Measurements from ENCODE around the gene NPHS2. TPM values are rescaled to one million over a fixed set of nuclear protein-coding genes. Genes with fewer than 3 reads are reported as not detected.
A peak's percentile ranks its signal among the peaks of the same experiment; 100 is the strongest.

Gene NPHS2
- total RNA-seq, 4 donors from 2014 or later = not detected

DNA sequence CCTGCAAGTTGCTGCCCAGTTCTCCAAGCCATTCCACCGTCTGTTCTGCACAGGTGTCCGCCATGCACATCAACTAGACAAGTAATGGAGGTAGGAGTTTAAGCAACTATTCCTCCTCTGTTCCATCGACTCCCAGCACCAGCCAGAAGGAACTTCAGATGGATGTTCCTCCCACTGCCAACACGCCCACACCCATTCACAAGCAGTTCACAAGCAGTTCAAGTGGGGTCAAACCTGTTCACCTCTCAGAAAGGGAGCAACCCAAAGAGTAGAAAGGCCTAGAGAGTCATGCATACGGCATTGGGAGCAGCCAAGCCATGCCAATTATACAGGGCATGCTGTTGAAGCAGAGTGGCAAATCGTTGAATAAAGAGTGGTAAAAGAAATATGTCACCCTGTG lies 11.6 kb upstream of the NPHS2 start:
- Histone ChIP-seq H3K27ac (no peak overlapping the region), H3K27me3 (peaks cover 17% of the 10 kb centered on the region), H3K4me1 (peaks cover 17% of the 10 kb centered on the region), H3K36me3 (no peaks in the 10 kb centered on the region), H3K9me3 (no peaks in the 10 kb centered on the region), H3K4me3 (no peak overlapping the region)
- TF ChIP-seq EP300 (IDR thresholded peaks at IDR 0.05) (no peak), POLR2AphosphoS5 (IDR thresholded peaks at IDR 0.05) (no peak), POLR2A (IDR thresholded peaks at IDR 0.05) (no peak)
- TF ChIP-seq, protein P1, sequence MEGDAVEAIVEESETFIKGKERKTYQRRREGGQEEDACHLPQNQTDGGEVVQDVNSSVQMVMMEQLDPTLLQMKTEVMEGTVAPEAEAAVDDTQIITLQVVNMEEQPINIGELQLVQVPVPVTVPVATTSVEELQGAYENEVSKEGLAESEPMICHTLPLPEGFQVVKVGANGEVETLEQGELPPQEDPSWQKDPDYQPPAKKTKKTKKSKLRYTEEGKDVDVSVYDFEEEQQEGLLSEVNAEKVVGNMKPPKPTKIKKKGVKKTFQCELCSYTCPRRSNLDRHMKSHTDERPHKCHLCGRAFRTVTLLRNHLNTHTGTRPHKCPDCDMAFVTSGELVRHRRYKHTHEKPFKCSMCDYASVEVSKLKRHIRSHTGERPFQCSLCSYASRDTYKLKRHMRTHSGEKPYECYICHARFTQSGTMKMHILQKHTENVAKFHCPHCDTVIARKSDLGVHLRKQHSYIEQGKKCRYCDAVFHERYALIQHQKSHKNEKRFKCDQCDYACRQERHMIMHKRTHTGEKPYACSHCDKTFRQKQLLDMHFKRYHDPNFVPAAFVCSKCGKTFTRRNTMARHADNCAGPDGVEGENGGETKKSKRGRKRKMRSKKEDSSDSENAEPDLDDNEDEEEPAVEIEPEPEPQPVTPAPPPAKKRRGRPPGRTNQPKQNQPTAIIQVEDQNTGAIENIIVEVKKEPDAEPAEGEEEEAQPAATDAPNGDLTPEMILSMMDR (IDR thresholded peaks at IDR 0.05) = no peak
- no peak for DNase-seq (ENCODE audit: low spot score in 2 of 2)
- 94% methylated on average over 6 of the region's 6 CpGs for WGBS

DNA sequence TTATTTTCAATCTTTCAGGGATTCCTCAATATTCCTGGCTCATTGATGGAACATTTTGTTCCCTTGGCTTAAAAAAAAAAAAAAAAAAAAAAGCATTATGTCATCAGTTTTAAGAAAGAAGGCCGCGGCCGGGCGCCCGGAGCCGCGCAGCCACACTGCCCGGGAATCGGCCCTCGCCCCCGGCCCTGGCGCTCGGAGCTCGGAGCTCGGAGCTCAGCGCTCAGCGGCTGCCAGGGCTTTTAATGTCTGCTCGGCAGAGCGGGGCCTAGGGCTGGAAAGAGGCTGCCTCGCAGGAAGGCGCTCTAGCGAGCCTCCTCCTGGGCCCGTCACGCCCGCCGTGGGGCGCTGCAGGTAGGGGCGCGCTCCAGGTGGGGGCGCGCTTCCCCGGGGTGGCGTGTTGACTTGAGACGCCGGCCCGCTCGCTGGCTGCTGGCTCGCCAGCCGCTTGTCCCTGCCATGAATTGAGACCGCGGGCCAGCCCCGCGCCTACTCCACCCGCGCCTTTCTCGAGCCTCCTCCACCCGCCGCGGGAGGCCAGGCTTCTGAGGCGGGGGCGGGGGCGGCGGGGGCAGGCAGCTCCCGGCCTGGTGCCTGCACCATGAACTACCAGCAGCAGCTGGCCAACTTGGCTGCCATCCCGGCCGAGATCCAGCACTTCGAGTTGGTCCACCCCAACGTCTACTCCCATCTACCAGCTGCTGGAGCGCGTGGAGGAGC lies 10.5 kb upstream of the NPHS2 start:
- Histone ChIP-seq H3K27me3 (peaks cover 6% of the 10 kb centered on the region), H3K27ac (peak overlapping the region; percentile 94), H3K4me1 (peaks cover 8% of the 10 kb centered on the region), H3K4me3 (peak overlapping the region; percentile 54), H3K9me3 (no peaks in the 10 kb centered on the region), H3K36me3 (no peaks in the 10 kb centered on the region)
- WGBS = 7% methylated on average over 25 of the region's 60 CpGs
- TF ChIP-seq EP300 (IDR thresholded peaks at IDR 0.05) (no peak), POLR2AphosphoS5 (IDR thresholded peaks at IDR 0.05) (peak in 1 of 3 donors; percentile 44), POLR2A (IDR thresholded peaks at IDR 0.05) (no peak)
- TF ChIP-seq, protein P1 (IDR thresholded peaks at IDR 0.05) = peak in 1 of 2 donors; percentile 60
- DNase-seq (ENCODE audit: low spot score in 2 of 2) = peak in 1 of 2 donors; percentile 78

DNA sequence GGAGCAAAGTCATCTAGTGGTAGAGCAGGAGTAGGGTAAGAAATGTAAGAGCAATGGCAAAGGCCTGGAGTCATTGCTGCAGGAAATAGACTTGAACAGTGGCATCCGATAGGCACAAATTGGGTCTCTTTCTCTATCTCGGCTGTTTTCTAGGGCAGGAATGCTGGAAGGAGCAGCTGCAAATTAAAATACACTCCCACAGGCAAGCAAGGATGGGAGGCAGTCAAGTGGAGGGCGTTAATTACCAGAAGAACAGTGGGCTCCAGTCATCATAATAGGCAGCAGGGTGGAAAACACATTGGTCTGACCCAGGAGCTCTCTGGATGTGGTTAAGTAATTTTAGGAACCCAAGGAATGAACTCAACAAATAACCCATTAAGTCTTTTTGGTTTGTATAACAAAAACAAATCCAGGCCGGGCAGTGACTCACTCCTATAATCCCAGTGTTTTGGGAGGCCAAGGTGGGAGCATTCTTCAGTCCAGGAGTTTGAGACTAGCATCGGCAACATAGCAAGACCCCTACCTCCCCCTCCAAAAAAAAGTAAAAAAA lies 8.1 kb upstream of the NPHS2 start:
- WGBS = 87% methylated on average over 5 of the region's 5 CpGs
- H3K27ac ChIP-seq = no peak overlapping the region
- DNase-seq (ENCODE audit: low spot score in 2 of 2) = no peak

DNA sequence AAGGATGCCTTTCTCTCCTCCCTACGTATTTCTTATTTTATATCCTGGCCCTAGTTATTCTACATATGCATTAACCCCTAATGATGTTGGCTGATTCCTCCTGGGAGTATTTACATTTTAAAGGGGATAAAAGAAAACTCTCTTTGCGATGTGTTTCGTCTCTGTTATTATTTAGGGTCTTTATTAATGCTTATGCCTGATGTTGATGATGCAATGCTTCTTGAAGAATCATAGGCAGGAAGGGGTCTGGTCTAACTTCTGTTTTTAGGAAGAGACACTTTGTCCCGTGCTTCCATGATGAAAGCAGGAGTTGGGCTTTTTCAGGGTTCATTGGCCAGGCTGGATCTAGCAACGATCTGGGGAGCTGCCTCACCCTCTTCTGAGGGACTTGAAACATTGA lies 761 bp upstream of the NPHS2 start:
- DNase-seq (ENCODE audit: low spot score in 2 of 2) = no peak
- no peaks in the 10 kb centered on the region for H3K36me3 ChIP-seq
- TF ChIP-seq POLR2A (IDR thresholded peaks at IDR 0.05) (no peak), EP300 (IDR thresholded peaks at IDR 0.05) (no peak), POLR2AphosphoS5 (IDR thresholded peaks at IDR 0.05) (no peak)
- TF ChIP-seq, protein P1 (IDR thresholded peaks at IDR 0.05) = no peak
- WGBS = 32% methylated on average over 5 of the region's 5 CpGs
- H3K27ac ChIP-seq = no peak overlapping the region
- H3K9me3 ChIP-seq = no peaks in the 10 kb centered on the region
- H3K4me1 ChIP-seq = peaks cover 9% of the 10 kb centered on the region
- no peak overlapping the region for H3K4me3 ChIP-seq
- H3K27me3 ChIP-seq = peaks cover 54% of the 10 kb centered on the region

More for the DNA sequence above, 8.1 kb upstream of the NPHS2 start:
- Histone ChIP-seq H3K36me3 (no peaks in the 10 kb centered on the region), H3K9me3 (no peaks in the 10 kb centered on the region), H3K4me3 (no peak overlapping the region), H3K27me3 (no peaks in the 10 kb centered on the region), H3K4me1 (peaks cover 7% of the 10 kb centered on the region)
- TF ChIP-seq POLR2A (IDR thresholded peaks at IDR 0.05) (no peak), EP300 (IDR thresholded peaks at IDR 0.05) (no peak), POLR2AphosphoS5 (IDR thresholded peaks at IDR 0.05) (no peak)
- TF ChIP-seq, protein P1 (IDR thresholded peaks at IDR 0.05) = no peak

DNA sequence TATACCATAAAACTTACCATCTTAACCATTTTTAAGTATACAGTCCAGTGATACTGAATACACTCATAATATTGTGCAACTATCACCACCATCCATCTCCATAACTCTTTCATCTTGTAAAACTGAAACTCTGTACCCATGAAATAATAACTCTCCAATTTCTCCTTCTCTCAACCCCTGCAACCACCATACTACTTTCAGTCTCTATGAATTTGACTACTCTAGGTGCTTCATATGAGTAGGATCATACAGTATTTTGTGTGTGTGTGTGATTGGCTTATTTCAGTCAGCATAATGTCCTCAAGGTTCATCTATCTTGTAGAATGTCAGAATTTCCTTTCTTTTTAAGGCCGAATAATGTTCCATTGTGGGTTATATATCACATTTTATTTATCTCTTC lies 17.7 kb downstream of the NPHS2 start:
- DNase-seq (ENCODE audit: low spot score in 2 of 2) = no peak
- Histone ChIP-seq H3K4me1 (no peaks in the 10 kb centered on the region), H3K4me3 (no peak overlapping the region), H3K27me3 (no peaks in the 10 kb centered on the region), H3K36me3 (no peaks in the 10 kb centered on the region), H3K27ac (no peak overlapping the region), H3K9me3 (no peaks in the 10 kb centered on the region)
- TF ChIP-seq, protein P1 (IDR thresholded peaks at IDR 0.05) = no peak
- TF ChIP-seq POLR2A (IDR thresholded peaks at IDR 0.05) = no peak
- no peak for TF ChIP-seq EP300 (IDR thresholded peaks at IDR 0.05)
- TF ChIP-seq POLR2AphosphoS5 (IDR thresholded peaks at IDR 0.05) = no peak
- whole genome bisulfite sequencing = 97% methylated on average over 1 of the region's 1 CpG

All from suprapubic skin (tissue), 4 donors.